Measurements from ENCODE around the gene SERPINB3. TPM values are rescaled to one million over a fixed set of nuclear protein-coding genes. Genes with fewer than 3 reads are reported as not detected.
A peak's percentile ranks its signal among the peaks of the same experiment; 100 is the strongest.
"Not testable (repeated sequence)": the region's sequence is repeated elsewhere in the genome, so short reads cannot be mapped to it uniquely, and the experiment has no call there.

The SERPINB3 gene
- not detected for polyA plus RNA-seq (2012; ENCODE audit: insufficient read depth, insufficient read length)

DNA sequence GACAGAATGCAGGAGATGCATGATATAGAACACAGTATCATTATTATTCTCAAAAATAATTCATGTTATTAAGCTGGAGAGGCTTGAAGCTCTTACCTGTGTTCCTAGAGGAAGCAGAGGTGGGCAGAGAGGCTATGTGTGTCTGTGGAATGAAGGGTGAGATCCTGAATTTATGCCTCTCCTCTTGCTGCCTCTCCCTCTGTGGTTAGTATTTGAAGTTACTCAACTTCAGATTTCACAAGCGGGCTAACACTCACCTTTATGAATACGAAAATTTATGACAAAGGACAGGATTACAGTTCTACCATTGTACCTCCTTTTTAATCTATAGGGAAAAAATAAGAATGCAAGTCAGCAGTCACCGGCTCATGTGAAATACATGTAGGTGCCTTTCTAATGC is at the start of gene SERPINB3:
Gene SERPINB3, minus strand, starts transcription at position 144 of the 400 bp plus-strand sequence. CDS start 677 bp downstream, outside the sequence.
- DNase-seq (ENCODE audit: low read depth, low spot score); H3K4me3 ChIP-seq (ENCODE audit: low read length): not testable (repeated sequence)

DNA sequence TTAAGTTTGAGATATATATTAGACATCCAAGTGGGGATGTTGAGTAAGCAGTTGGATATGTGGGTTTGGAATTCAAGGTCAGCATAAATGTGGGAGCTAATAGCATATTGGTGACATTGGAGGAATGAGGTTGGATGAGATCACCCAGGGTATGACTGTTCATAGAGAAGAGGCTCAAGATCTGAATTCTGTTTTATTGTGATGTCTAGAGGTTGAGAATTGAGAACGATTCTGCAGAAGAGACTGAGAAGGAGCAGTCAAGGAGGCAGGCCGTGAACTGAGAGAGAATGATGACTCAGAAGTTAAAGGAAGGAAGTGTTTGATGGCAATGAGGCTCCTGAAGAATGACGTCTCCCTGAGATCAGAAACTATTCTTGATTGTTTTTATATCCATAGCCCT is 47.0 kb upstream of the SERPINB3 start:
- H3K4me3 ChIP-seq (ENCODE audit: low read length): no peak overlapping the region
- DNase-seq (ENCODE audit: low read depth, low spot score): no peak

DNA sequence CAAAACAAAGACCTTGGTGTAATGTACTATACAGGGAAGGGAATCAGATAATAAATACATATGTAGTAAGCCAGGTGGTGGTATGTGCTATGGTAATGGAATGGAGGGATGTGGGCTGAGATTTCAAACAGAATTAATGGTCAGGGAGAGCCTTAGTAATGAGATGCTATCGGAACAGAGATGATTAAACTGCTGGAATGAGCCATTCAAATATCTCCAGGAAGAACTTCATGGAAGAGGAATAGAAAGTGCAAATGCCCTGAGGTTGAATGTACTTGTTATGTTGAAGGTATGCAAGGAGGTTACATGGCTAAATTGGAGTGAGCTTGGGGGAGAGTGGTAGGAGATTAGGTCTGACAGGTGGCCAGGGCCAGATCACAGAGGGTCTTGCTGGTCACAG is 46.1 kb upstream of the SERPINB3 start:
- no peak for DNase-seq (ENCODE audit: low read depth, low spot score)

DNA sequence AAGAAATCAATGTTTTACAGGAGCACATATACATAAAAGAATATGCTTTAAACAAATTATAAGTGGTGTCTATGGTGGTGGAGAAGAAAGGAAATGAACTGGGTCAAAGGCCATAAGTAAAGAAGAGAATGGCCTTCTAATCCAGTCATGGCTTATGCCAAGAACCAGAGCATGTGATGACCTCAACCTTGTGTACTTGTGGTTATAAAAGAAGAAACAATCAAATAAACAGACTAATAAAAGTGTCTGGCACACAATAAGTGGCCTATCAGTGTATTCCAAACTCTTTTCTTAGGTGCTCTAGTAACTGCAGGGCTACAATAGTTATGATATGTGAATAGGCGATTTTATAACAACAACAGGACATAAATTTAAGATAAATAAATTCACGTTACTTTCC is 43.7 kb upstream of the SERPINB3 start:
- no peak overlapping the region for H3K4me3 ChIP-seq (ENCODE audit: low read length)
- DNase-seq (ENCODE audit: low read depth, low spot score): no peak

More for the DNA sequence above, 46.1 kb upstream of the SERPINB3 start:
- H3K4me3 ChIP-seq (ENCODE audit: low read length): no peak overlapping the region

DNA sequence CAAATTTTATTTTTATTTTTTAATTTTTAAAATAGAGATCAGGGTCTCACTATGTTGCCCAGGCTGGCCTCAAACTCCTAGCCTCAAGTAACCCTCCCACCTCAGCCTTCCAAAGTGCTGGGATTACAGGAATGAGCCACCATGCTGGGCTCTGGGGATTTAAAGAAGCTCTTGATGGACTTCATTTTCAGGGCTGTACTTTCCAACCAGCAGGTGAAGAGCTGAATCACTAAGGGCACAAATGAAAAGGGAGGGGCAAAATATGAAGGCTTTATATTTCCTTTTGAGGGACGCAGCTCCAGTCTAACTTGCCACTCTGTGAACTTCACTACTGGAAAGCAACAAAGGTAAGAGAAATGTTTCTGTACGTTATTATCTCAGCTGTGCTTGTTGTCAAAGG is 41.0 kb upstream of the SERPINB3 start, which contains the start of gene SERPINB11:
Gene SERPINB11, plus strand, starts transcription at position 301 of the 400 bp plus-strand sequence. CDS start 7,234 bp downstream, outside the sequence.
- no peak for DNase-seq (ENCODE audit: low read depth, low spot score)

DNA sequence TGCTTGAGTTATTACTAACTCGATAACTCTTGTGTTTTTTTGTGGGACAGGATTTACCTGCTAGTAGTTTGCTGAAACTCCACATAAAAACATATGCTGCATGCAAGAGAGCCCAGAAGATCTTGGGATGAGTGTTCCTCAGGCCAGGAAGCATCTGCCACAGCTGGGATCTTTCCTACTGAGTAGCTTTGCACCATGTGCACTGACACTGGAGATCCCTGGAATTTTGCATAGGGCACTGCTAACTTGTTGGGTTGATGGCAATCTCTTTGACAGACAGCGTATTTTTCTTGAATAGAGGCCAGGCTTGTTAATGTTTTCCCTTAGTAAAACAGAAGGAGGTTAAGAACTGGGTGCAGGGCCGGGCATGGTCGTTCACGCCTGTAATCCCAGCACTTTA is 40.3 kb upstream of the SERPINB3 start:
- DNase-seq (ENCODE audit: low read depth, low spot score): no peak

More for the DNA sequence above, 41.0 kb upstream of the SERPINB3 start, which contains the start of gene SERPINB11:
- no peak within 1 kb of the TSS for H3K4me3 ChIP-seq (ENCODE audit: low read length)

DNA sequence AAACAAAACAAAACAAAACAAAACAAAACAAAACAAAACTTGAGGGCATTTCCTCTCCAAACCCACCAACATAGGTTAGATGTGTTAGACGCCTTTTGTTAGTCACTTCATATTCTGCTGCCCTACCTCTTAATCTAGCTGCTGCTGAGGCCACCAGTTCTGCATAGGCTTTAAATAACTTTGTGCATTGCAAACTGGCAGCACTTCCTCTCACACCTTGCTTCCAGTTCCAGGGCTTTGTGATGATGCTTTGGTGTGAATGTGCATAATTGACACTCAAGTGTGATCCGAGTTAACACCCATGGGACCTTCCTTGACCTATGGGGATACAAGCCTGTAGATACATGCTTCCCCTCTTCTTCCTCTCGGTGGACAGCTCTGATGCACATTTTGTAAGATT is 38.8 kb upstream of the SERPINB3 start:
- no peak overlapping the region for H3K4me3 ChIP-seq (ENCODE audit: low read length)
- DNase-seq (ENCODE audit: low read depth, low spot score): no peak

More for the DNA sequence above, 40.3 kb upstream of the SERPINB3 start:
- H3K4me3 ChIP-seq (ENCODE audit: low read length): no peak overlapping the region

DNA sequence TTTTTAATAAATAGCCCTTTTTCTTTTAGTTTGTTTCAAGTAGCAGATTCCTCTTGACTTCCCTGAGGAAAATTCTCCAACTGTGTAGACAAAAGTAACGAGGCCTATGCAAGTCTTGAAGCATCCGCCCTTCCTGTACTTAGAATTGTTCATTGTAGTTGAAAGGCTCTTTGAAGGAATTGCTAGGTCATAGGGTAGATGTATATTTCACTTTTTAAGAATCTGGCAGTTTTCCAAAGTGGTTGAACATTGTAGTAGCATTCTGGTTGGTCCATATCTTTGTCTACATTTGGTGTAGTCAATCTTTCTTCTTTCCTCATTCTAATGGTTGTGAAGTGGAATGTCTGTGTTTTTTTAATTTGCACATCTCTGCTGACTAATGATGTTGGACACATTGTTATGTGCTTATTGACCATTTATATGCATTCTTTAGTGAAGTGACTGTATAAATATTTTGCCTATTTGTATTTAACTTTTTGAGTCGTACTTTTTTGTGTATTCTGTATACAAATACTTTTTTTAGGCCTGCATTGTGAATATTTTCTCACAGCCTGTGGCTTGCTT is 35.5 kb upstream of the SERPINB3 start:
- no peak overlapping the region for H3K4me3 ChIP-seq (ENCODE audit: low read length)
- DNase-seq (ENCODE audit: low read depth, low spot score): no peak

DNA sequence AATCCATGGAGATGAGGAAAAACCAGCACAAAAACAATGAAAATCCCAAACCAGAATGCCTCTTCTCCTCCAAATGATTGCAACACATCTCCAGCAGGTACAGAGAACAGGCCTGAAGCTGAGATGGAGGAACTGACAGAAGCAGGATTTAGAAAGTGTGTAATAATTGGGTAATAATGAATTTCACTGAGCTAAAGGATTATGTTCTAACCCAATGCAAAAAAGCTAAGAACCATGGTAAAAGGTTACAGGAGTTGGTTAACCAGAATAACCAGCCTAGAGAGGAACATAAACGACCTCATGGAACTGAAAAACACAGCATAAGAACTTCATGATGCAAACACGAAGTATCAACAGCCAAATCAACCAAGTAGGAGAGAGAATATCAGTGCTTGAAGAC is 27.4 kb upstream of the SERPINB3 start:
- no peak for DNase-seq (ENCODE audit: low read depth, low spot score)
- H3K4me3 ChIP-seq (ENCODE audit: low read length): no peak overlapping the region

DNA sequence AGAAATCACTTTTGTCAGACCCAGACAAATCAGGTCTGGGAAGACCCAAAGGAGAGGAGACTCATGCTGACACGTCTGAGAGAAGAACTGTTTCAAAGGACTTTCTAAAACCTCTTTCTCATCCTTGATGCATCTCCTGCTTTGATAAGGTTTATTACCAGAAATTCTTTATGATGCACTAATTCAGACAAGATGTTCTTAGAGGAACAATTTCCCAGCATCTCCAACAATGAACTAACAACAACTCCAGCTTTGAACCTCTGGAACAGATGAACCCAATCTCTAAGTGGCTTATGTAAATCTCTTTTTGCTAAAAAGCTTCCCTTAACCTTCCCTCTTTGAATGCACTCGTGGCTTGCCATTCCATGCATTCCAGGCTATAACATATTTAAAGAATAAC is 25.2 kb upstream of the SERPINB3 start:
- no peak overlapping the region for H3K4me3 ChIP-seq (ENCODE audit: low read length)

DNA sequence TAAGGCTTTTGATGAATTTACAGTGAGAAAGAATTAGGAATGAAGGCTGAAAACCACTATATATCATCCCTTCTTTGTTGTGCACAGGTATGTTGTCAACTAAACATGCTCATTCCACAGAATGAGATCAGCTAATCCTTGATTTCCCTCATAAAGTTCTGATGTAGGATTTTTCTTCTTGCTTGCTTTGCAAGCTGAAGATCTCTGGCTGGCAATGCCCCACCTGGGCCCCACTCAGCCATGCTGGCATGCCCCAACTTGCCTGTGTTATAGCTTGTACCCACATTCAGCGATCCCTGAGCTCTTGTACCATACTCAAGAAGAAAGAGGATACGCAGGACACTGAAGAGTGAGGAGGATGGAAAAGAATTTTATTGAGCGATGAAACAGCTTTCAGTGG is 23.0 kb upstream of the SERPINB3 start:
- no peak for DNase-seq (ENCODE audit: low read depth, low spot score)
- H3K4me3 ChIP-seq (ENCODE audit: low read length): no peak overlapping the region

More for the DNA sequence above, 25.2 kb upstream of the SERPINB3 start:
- DNase-seq (ENCODE audit: low read depth, low spot score): no peak

DNA sequence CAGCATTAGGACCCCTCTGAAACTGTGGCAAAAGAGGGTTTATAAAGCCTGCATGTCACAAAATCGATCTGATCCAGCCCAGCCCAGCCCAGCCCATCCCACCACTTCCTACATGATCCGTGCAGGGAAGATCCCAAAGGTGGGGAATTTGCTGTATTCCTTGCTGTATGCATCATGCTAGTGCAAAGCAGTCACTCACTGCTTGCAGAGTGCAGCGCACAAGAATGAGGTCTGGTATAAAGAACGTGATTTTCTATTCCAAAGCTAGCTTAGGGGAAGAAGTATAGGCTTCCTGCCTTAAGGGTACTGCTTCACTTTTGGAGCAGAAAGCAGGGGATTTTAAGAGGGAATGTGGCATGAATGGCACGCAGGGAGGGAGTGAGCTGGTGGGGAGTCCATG is 22.2 kb upstream of the SERPINB3 start:
- no peak overlapping the region for H3K4me3 ChIP-seq (ENCODE audit: low read length)
- no peak for DNase-seq (ENCODE audit: low read depth, low spot score)

DNA sequence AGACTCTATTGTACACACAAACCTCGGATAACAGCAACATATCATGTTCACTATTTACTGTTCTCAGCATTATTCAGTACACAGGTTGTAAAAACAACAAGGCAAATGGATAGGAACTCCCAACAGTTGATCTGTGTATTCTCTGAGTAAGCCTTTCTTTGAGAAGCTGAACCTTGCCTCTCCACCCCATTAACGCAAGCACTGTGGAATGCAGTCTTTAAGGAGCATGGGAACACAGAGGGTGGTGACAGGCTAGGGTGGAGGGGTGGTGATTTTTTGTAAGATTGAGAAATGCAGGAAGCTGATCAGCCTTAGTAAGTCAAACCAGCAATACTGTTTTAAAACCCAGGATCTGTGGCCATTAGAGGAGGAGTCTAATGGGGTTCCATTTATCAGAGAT is 21.5 kb upstream of the SERPINB3 start:
- no peak for DNase-seq (ENCODE audit: low read depth, low spot score)
- no peak overlapping the region for H3K4me3 ChIP-seq (ENCODE audit: low read length)

DNA sequence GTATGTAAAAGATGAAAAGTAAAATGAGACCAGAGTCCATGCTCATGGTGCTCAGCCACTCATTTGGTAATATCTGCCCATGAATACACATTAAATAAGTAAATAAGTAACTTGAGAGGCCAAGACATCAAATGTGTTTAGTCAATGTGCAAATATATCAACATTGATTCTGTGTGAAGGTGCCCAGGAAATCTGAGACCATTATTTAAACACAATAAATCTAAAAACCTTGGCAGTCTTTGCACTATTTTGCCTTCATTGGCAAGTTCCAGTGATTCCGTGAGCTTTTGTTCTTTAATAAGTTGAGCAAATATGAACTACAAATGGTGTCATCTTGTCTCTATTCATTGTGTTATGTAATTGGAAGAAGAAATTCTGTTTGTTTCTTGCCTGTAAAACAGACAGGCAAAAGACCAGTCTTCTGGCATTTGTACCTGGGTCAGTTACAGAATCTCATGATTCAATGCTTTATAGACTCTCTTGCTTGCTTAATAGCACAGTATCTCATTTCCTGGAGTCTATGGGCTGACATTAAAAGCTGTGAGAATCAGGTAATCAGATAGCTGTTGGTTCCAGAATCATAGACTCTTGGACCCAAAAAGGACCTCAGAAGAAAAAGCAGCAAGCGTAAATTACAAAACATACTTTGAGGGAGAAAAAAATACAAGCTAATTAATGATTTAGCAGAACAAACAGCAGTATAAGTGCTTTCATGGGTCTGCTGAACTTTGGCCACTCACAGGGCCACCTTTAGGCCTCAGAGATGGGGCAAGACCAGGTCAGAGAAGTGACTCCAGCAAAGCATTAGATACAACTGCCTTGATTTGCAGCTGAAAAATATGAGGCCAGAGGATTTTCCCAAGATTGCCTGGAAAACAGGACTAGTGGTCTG is 20.0 kb upstream of the SERPINB3 start:
- H3K4me3 ChIP-seq (ENCODE audit: low read length): no peak overlapping the region
- no peak for DNase-seq (ENCODE audit: low read depth, low spot score)

DNA sequence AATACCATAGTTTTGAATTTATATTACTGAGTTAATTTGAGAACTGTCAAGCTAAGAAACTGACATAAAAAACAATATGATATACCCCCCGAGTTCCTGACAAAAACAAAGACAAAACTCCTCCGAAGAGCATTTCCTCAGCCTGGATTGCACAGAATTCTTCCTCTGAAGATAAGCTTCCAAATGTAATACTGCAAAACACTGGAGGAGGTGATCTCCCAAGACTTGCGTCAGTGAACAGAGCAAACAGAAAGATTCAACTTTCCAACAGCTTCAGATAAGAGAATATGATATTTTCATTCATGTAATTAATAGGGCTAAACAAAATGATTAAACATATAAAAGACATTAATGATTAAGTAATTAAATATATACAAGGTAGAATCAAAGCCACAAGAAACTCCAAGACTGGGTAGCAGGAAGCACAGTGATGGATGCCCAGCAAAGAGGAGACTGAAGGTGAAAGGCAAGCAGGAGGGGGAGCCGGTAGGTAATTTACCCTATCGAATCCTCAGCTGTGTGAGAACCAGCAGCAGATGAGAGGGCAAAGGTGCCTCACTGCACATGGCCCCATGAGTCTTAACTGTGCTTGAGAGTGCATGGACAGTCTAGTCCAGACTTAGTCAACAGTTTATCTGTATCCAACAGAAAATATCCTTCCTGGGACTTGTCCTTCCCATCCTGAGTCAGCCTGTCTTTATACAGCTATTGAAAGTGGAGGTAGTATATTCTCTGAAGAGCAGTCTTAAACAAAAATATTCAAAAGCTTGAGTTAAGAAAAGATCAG is 18.3 kb upstream of the SERPINB3 start:
- no peak for DNase-seq (ENCODE audit: low read depth, low spot score)
- no peak overlapping the region for H3K4me3 ChIP-seq (ENCODE audit: low read length)

DNA sequence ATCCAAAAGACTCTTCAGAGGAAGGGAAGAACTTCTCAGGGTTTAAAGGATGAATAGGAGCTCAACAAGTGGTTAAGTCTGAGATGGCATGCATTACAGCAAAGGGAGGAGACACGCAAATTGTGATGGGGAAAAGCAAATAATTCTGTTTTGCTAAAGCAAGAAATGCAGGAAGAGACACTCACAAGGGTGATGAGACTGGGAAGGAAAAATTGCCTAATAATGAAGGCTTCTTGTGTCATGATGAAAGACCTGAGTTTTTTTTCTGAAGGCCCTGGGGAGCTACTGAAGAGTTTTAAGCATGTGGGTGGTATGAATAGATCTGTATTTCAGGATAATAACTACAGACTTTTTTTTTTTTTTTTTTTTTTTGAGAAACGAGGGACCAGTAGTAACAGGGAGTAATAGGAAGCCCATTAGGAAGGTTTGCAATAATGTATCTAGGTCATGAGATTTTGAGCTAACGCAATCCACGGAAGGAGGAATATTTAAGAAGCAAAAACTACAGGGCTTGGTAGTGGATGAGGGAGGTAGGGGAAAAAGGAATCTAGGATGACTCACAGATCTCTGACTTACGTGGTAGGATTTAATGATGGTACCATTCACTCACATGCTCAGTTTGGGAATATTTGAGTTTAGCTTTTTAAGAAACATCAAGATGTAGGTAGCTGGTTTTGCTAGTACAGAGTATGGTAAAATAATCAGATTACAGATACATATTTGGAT is 16.0 kb upstream of the SERPINB3 start:
- no peak for DNase-seq (ENCODE audit: low read depth, low spot score)
- no peak overlapping the region for H3K4me3 ChIP-seq (ENCODE audit: low read length)

DNA sequence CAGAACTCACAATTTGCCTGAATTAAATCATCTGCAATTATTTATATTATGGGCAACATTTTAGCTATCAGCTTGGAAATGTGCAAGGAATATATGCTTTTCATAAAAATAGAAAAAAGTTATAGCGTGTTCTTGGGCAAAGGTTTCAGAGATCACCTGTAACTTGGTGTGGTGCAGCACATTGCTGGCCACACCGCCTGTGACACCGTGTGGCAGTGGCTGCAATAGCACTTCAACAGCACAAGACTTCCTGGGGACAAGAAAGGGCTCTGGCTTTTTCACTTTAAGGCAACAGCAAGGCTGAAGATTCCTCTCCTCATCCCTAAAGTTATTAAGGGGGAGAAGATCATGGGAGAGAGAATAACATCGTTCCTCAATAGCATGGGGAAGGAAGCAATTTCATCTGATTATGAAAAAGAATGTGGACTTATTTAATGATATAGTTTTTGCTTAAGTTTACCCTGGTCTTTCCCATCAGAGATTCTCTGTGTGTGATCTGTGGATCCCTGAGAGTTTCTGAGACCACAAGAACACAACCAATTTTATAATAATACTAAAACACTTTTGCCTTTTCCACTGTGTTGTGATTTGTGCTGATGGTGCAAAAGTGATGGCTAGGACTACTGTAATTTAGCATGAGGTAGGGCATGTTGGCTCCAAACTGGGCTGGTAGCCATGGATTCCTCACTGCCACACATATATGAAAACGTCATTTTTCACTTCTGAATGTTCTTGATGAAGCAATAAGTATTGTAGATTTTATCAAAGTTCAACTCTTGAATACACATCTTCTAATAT is 15.0 kb upstream of the SERPINB3 start:
- H3K4me3 ChIP-seq (ENCODE audit: low read length): no peak overlapping the region
- DNase-seq (ENCODE audit: low read depth, low spot score): peak; percentile 1

DNA sequence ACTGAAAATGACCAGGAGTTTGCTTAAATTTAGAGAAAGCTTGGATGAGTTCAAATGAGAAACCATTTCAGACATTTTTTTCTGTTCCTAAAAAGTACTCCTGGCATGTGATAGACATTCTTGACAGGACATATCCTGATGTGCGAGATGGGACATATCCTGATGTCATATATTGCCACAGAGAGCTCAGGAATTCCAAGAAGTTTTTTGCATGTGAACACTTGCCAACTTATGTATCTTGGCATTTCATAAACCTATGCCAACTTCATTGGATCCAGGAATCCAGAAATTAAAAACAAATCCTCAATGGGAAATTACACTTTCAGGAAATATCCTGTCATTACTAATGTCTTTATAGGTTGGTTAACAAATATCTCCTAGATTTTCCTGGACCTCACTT is 2.9 kb upstream of the SERPINB3 start:
- no peak overlapping the region for H3K4me3 ChIP-seq (ENCODE audit: low read length)
- no peak for DNase-seq (ENCODE audit: low read depth, low spot score)

All from Jurkat, Clone E6-1 (cell line).